ENCODE measurements around the gene GOLIM4.
"Not testable (repeated sequence)": the region's sequence is repeated elsewhere in the genome, so short reads cannot be mapped to it uniquely, and the experiment has no call there.

GOLIM4 gene

GRCh38 chr3:168047936-168048335 lies 47.8 kb downstream of the GOLIM4 start:
- no peak for DNase-seq

DNA sequence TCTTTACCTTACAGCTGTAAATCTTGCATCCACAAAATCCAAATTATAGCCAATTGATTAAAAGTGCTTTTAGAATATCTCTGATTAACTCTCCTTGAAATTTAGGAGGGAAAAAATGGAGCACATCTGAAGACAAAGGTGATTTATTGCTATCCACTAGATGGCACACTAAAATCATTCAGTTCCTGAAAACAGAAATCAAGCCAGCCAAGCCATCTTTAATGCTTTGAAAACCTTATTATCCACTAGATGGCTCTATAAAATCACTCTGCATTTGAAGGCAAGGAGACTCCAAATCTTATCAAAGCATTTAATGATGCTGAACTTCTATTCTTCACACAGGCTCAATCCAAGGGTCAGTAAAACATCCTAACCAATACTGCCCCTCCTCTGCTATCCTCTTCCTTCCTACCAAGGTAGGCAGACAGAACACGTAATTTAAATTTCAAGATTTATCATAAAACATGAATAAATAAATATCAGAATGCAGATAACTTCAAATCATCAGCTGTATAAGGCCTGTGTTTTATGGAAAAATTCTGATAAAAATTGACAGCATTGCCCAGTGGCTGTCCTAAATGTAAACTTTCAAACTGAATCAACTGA lies 48.4 kb downstream of the GOLIM4 start:
- DNase-seq, result peak; percentile 70 to 86

DNA sequence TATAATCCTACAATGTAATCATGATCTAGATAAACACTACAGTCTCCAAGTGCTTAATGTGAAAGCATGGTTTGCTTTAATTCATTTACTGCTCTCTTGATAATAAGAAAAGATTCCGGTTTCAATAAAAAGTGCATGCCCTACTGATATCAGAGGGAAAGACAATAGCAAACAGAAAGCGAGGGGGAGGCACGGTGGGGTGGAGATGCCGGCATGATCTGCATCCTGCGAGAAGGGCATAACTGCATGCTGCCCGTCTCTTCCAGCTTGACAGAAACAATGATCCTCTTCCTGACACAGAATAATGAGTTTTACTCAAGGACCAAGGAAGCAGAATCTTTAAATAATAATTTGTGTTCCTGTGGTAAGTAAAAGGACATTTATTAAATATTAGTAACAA lies 51.7 kb downstream of the GOLIM4 start:
- no peak for DNase-seq

DNA sequence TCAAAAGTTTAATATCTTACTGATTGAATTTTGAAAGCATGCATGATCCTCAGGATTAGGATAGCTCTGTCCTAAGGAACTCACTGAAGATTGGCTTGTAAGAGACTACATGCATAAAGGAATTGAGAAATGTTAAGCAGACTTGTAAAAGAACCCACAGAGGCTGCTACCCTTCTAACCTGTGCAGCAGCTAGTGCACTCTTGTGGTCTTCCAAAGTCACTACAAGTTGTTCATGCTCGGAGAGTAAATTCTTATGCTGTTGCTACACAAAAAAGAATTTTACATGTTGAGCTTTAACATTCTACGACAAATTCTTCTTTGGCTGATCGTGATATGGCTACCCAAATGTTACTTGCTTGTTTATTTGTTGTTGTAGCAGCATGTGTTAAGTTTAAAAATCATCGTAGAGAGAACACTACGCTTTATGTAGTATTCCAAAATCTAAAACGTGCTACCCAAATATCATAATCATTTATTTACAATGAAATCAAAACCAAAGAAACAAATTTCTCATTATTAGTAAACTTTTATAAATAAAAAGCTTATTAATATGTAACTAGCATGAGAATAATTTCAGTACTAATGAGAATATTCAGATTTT lies 55.0 kb downstream of the GOLIM4 start:
- peak; percentile 63 to 65 for DNase-seq

DNA sequence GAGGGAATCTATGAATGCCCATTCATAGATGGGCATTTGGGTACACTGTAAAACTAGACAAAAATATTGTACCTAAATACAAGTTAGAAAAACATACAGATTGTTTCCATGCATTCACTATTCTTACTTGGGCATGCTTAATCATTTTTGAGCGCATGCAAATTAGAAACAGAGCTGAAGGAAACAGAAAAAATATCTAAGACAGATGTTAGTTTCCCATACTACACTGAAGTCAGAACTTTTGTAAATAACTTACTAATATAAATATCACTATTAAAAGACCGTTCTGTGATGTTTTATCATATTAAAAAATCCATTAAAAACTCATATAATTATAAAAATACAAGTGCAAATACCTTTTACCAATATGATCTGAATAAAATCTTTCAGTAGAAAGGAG lies 58.7 kb downstream of the GOLIM4 start:
- DNase-seq, result no peak

GRCh38 chr3:168036619-168037018 lies 59.1 kb downstream of the GOLIM4 start:
- DNase-seq, result no peak

- no peak for DNase-seq
Observed at GRCh38 chr3:168034152-168034928, 61.4 kb downstream of the GOLIM4 start.

DNA sequence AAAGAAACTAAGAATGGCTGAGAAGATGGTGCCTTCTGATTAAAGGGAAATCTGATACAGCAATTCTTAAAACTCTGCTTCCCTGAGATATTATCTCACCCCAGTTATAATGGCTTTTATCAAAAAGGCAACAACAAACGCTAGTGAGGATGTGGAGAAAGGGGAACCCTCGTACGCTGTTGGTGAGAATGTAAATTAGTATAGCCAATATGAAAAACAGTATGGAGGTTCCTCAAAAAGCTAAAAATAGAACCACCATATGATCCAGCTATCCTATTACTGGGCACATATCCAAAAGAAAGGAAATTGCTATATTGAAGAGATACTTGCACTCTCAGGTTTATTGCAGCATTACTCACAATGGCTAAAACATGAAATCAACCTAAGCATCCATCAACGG lies 65.1 kb downstream of the GOLIM4 start:
- peak; percentile 64 to 82 for DNase-seq

DNA sequence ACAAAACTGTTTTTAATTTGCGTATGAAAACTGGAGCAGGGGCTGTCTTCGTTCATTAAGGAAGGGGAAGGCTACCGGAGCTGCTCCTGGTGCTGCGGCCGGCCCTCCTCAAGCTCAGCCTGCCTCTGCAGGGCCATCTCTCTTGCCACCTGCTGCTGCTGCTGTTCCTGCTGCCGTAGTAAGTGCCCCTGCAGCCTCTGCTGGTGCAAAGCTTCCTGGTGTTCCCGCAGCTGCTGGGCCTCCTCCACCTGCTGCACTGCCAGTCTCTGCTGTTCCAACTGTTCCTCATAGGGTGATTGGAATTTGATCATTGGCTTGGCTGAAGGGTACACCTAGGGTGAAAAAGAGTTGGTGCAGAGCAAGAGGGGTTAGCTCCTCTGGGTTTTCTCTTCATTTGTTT lies 66.0 kb downstream of the GOLIM4 start:
- DNase-seq, result no peak

GRCh38 chr3:168028086-168028485 lies 67.6 kb downstream of the GOLIM4 start:
- DNase-seq, result peak; percentile 45 to 55

DNA sequence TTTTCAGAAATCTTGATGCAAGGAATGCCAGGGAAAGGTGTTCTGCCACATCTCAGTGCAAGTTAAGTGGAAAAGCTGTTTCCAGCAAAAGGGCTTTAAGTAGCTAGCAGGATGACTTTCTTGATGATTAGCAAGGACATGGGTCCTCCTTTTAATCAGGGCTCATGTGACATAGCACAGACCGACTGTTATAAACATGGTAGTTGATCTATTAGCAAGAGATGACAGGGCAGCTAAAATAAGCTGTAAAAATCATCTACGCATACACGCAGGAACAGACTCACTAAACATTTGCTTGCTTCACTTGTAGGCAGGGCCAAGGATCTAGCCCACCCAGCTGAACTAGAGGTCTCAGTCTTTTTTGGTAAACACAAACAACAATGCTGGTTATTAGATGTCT lies 69.0 kb downstream of the GOLIM4 start:
- DNase-seq, result no peak

DNA sequence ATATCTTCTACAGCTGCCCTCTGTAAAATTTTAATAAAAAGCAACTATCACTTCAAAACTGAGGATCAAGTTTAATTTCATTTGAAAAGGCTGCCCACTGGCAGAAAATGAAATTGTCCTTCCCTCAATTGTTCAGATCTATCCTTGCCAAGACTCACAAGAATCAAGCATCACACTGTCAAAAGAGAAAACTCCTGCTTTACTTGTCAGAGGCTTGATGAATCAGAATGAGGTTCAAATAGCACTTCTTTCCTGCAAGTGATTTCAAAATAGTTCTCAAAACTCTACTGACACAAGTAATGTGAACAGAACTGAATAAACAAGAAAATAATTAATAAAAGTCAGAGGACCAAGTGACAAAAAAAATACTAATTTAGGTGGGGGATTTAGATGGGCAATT lies 70.6 kb downstream of the GOLIM4 start:
- no peak for DNase-seq

- DNase-seq, result peak; percentile 27 to 45
Observed at GRCh38 chr3:168024537-168024941, 71.2 kb downstream of the GOLIM4 start.

DNA sequence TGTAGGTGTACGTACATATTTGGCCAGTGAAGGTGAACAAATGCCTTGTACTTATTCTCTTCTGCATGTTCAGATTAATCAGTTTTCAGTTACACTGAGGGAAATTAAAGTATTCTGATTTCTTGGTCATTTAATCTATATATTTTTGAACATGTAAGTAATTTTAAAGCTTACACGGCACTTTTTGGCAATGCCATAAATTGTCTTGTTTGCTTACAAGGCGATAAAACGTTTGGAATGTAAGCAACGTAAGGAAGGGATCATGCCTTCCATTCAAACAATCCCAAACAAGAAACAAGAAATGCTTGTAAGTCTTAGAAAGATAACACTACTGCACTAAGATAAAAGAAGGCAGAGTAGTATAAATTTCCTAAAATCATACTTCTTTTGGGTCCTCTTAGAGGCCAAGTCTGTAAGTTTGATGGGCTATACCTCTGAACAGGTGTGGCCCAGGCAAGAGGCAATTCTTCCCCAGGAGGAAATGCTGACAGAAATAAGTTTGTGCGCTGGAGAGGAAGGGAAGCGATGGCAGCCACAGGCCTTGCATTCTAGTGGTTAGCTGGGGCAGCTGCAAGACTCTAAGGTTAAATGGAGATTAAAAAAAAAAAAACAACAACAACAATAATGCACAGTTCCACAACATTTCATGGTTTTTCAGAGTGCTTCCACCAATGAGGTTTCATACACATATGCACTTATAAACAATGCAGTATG lies 73.8 kb downstream of the GOLIM4 start:
- DNase-seq, result no peak

DNA sequence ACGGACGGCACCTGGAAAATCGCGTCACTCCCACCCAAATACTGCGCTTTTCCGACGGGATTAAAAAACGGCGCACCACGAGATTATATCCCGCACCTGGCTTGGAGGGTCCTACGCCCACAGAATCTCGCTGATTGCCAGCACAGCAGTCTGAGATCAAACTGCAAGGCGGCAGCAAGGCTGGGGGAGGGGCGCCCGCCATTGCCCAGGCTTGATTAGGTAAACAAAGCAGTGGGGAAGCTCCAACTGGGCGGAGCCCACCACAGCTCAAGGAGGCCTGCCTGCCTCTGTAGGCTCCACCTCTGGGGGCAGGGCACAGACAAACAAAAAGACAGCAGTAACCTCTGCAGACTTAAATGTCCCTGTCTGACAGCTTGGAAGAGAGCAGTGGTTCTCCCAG lies 84.4 kb downstream of the GOLIM4 start:
- not testable (repeated sequence) for DNase-seq

- no peak for DNase-seq
Observed at GRCh38 chr3:168006584-168006983, 89.1 kb downstream of the GOLIM4 start.

DNA sequence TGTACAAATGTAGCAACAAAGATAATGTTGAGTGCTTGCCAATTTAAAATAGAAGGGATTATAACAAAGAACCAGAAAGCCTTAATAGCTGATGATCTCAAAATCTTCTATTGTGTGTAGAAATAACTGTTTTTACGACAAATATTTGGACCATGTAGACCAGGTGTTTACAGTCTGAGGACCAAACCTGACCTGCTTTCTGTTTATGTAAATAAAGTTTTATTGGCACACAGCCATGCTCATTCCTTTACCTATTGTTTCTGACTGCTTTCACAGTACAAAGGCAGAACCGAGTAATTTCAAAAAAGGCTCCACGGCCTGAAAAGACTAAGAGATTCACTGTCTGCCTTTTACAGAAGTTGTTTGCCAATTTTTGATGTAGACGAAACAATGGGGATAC lies 91.8 kb downstream of the GOLIM4 start:
- no peak for DNase-seq

DNA sequence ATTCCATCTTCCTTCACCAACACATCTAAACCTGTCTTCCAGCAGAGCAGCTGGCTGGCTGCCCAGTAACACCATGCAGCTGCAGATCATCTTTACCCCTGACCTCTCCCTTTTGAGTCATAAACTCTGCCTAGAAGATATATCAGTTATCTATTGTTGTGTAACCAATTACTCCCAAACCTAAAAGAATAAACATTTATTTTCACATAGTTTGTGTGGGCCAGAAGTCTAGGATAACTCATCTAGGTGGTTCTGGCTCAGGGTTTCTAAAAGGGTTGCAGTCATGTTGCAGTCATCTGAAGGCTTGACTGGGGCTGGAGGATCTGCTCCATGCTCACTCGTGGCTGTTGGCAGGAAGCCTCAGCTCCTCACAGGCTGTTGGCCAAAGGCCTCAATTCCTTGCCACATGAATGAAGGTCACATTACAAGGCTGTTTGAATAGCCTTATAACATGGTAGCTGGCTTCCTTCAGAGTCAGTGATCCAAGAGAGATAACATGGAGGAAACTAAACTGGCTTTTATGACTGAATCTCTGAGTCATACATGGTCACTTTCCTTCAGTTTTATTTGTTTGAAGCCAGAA lies 92.8 kb downstream of the GOLIM4 start:
- no peak for DNase-seq

DNA sequence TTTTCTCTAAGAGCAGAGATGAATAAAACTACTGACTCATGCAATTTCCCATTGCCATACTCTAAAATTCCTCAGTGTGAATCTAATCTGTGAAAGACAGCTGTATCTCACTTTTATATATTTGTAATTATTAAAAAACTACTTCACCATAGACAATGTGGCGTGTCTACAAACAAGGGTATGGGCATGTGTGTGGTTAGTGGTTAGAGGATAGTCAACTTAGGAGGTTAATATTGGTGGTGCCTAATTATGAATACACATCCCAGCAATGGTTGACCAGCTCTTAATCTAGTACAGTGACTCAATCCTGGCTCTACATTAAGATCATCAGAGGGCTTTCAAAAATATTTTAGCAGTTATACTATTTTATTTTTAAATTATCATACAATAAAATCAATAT lies 94.5 kb downstream of the GOLIM4 start:
- no peak for DNase-seq

DNA sequence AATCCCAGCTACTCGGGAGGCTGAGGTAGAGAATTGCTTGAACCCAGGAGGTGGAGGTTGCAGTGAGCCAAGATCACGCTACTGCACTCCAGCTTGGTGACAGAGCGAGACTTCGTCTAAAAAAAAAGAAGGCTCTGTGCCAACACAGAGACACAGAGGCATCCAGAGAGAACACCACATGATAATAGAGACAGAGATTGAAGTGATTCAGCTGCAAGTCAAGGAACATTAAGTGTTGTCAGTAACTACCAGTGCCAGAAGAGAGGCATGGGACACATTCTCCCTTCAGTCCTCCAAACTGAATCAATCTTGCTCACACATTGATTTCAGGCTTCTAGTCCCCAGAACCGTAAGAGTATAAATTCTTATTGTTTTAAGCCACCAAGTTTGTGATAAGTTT lies 97.5 kb downstream of the GOLIM4 start:
- DNase-seq, result no peak

DNA sequence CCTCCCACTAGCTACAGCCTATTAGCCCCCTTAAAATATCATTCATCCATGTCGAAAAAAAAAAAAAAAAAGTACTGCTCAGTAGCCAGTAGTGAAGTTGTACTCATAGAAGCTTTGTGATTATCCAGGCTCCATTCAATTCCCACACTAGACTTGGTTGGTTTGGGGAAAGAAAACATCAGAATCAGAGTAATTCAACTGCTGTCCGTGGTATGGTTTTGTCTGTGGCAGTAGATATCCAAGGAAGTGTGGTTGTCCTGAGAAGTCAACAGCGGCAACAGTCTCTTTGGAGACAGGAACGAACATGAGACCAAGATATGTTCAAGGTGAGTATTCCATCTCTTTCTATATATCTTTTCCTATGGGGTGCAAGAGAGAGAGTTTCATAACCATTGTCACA lies 99.2 kb downstream of the GOLIM4 start:
- no peak for DNase-seq

GRCh38 chr3:167992381-167992780 lies 103.3 kb downstream of the GOLIM4 start:
- DNase-seq, result no peak

DNA sequence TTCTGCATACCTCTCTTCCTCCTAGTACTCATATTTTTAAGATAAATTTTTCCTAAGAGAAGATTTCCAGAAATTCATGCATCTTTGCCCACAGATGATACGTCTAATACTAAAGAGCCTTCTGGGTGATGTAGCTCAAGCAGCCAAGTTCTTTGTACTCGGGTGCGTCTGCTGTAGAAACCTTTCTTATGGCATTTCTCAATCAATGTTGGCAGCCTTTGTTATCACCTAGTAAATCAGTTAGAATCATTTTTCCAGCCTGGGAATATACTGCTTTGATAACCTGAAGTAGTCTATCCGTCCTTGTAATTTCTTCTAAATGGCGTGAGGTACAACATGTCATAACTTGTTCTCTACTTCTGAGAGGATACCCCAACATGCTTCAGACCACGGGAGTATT lies 104.5 kb downstream of the GOLIM4 start:
- DNase-seq, result no peak

Measured in inflammatory macrophage (primary cell).